AG04449 (cell line): ENCODE results near the gene MAP4.
"Not testable (repeated sequence)": the region's sequence is repeated elsewhere in the genome, so short reads cannot be mapped to it uniquely, and the experiment has no call there.

Experiments used
- CTCF ChIA-PET: fragments of 350-600 bp; formaldehyde crosslinking; extraction: SDS; loops from one replicate; lab custom pipeline; 2021; ENCODE audit warnings: antibody characterized with exemption; lab: Yijun Ruan, JAX
- POLR2A ChIA-PET: fragments of 400-600, 350-600 bp; formaldehyde crosslinking; extraction: SDS; loops from one replicate; lab custom pipeline; 2020; ENCODE audit warnings: antibody characterized with exemption, inconsistent platforms; lab: Yijun Ruan, JAX
- DNase-seq: peaks from one replicate; pipeline ENCODE4 v3.0.0-alpha.2; 2010; ENCODE audit warnings: low read depth, low spot score
- H3K4me3 ChIP-seq: 2 replicates; pipeline ENCODE4 v1.5.1; 2011; ENCODE audit warnings: low read depth, mild to moderate bottlenecking, control low read depth, low read length
- CTCF ChIP-seq: IDR thresholded peaks from one replicate; pipeline ENCODE4 v1.5.1; 2011; ENCODE audit warnings: mild to moderate bottlenecking, moderate library complexity, low read length, control low read depth, inconsistent platforms; ENCODE audit not compliant: insufficient read depth; ENCODE audit errors: missing control alignments

MAP4 gene

GRCh38 chr3:47892286-47893040 is 123.8 kb downstream of the MAP4 start:
- ChIA-PET CTCF (interaction anchor here (0.8 to 1.6 kb wide), 7 partner anchors 12 to 264 kb away, joined by 3 to 7 read pairs (median 4); no protein-coding TSS in a partner anchor), POLR2A (interaction anchor here (0.6 to 1.3 kb wide), 3 partner anchors 10 to 22 kb away, joined by 3 to 5 read pairs (median 4); no protein-coding TSS in a partner anchor)
- TF ChIP-seq CTCF = no peak
- no peak for DNase-seq
- H3K4me3 ChIP-seq = no peak overlapping the region

- ChIA-PET POLR2A (interaction anchor here (1.3 kb wide), 1 partner anchor 16 kb away, joined by 4 read pairs; no protein-coding TSS in a partner anchor), CTCF (interaction anchor here (0.8 to 1.8 kb wide), 5 partner anchors 9 to 98 kb away, joined by 3 to 7 read pairs (median 4); no protein-coding TSS in a partner anchor)
- no peak for DNase-seq
- no peak overlapping the region for H3K4me3 ChIP-seq
- TF ChIP-seq CTCF = no peak
Observed at GRCh38 chr3:47891613-47892005, 124.6 kb downstream of the MAP4 start.

GRCh38 chr3:47890828-47891612 is 125.2 kb downstream of the MAP4 start:
- no peak for TF ChIP-seq CTCF
- H3K4me3 ChIP-seq = no peak overlapping the region
- ChIA-PET CTCF (interaction anchor here (0.8 to 1.8 kb wide), 6 partner anchors 10 to 99 kb away, joined by 3 to 7 read pairs (median 4); no protein-coding TSS in a partner anchor), POLR2A (interaction anchor here (1.3 kb wide), 1 partner anchor 16 kb away, joined by 4 read pairs; no protein-coding TSS in a partner anchor)
- no peak for DNase-seq

- DNase-seq = no peak
- ChIA-PET CTCF (interaction anchor here (0.8 to 1.8 kb wide), 5 partner anchors 11 to 99 kb away, joined by 3 to 7 read pairs (median 4); no protein-coding TSS in a partner anchor), POLR2A (no interaction called here)
- TF ChIP-seq CTCF = no peak
- no peak overlapping the region for H3K4me3 ChIP-seq
Observed at GRCh38 chr3:47890126-47890827, 125.9 kb downstream of the MAP4 start.

- POLR2A ChIA-PET = no interaction called here
Observed at GRCh38 chr3:47888986-47889757, 127.0 kb downstream of the MAP4 start.

GRCh38 chr3:47887991-47888390 is 128.2 kb downstream of the MAP4 start:
- CTCF ChIA-PET = interaction anchor here (1.5 kb wide), 1 partner anchor 263 kb away, joined by 3 read pairs; no protein-coding TSS in a partner anchor
- POLR2A ChIA-PET, H3K4me3 ChIP-seq, DNase-seq: not testable (repeated sequence)

More at GRCh38 chr3:47888986-47889757, 127.0 kb downstream of the MAP4 start:
- CTCF ChIA-PET = interaction anchor here (0.8 to 1.5 kb wide), 3 partner anchors 13 to 262 kb away, joined by 3 to 4 read pairs (median 3); no protein-coding TSS in a partner anchor
- TF ChIP-seq CTCF = no peak
- no peak overlapping the region for H3K4me3 ChIP-seq
- DNase-seq = no peak
